Panc1 (cell line): ENCODE measurements around the gene TERT. TPM values are rescaled to one million over a fixed set of nuclear protein-coding genes. Genes with fewer than 3 reads are reported as not detected.

Experiments used
- ATAC-seq: fragments of 200-7000 bp; cut with Tn5 transposase; 2 replicates; pipeline ENCODE4 v1.9.1; 2020; ENCODE audit warnings: mild to moderate bottlenecking, moderate library complexity
- BruUV-seq: library from RNA; stranded (reverse); fragments of 400-500 nt; replicated peaks from 2 replicates; lab custom pipeline; 2021; lab: Mats Ljungman, UMichigan
- CTCF ChIA-PET: fragments of 300-600 bp; sonication (Branson Sonifier 250); formaldehyde crosslinking; loops from one replicate; lab custom pipeline; 2022; ENCODE audit warnings: antibody characterized with exemption; lab: Charles Lee
- POLR2A ChIA-PET: fragments of 300-600 bp; sonication (Branson Sonifier 250); formaldehyde crosslinking; loops from one replicate; lab custom pipeline; 2022; ENCODE audit warnings: antibody characterized with exemption; lab: Charles Lee
- DNase-seq: peaks from one replicate; pipeline ENCODE4 v3.0.0-alpha.2; 2010; ENCODE audit warnings: low read depth, low spot score
- H3K27ac ChIP-seq: 2 replicates; pipeline ENCODE4 v1.5.1; 2011; ENCODE audit warnings: mild to moderate bottlenecking, low read length, inconsistent platforms
- H3K27me3 ChIP-seq: fragments of 200-500 bp; sonication (Bioruptor generic); 2 replicates; pipeline ENCODE4 v1.6.0; 2014; ENCODE audit warnings: low read length, inconsistent platforms; ENCODE audit not compliant: control insufficient read depth, insufficient read depth
- H3K36me3 ChIP-seq: fragments of 200-500 bp; sonication (Bioruptor generic); 2 replicates; pipeline ENCODE4 v1.5.1; 2014; ENCODE audit warnings: inconsistent platforms, mild to moderate bottlenecking, low read length, moderate library complexity; ENCODE audit not compliant: control insufficient read depth, insufficient read depth
- H3K4me1 ChIP-seq: 2 replicates; pipeline ENCODE4 v1.5.1; 2011; ENCODE audit warnings: inconsistent platforms, mild to moderate bottlenecking, low read length, moderate library complexity; ENCODE audit not compliant: control insufficient read depth, insufficient read depth
- H3K4me3 ChIP-seq, 2 experiments: 2 replicates each; pipeline ENCODE4 v1.5.1; 2011 to 2012; ENCODE audit warnings: low read depth in 2 of 2, low read length in 2 of 2, mild to moderate bottlenecking in 2 of 2, inconsistent platforms in 1 of 2, moderate library complexity in 1 of 2
- H3K9me3 ChIP-seq: fragments of 200-500 bp; sonication (Bioruptor generic); 2 replicates; pipeline ENCODE4 v1.5.1; 2014; ENCODE audit warnings: low read depth, mild to moderate bottlenecking, inconsistent platforms, low read length, moderate library complexity; ENCODE audit not compliant: control insufficient read depth, insufficient read depth
- CTCF ChIP-seq: fragments of 450-650 bp; IDR thresholded peaks from 2 replicates; pipeline ENCODE4 v1.5.1; 2017; ENCODE audit warnings: mild to moderate bottlenecking
- POLR2AphosphoS5 ChIP-seq: IDR thresholded peaks from 2 replicates; pipeline ENCODE4 v1.6.1; 2012; ENCODE audit warnings: mild to moderate bottlenecking, low read depth, low read length, moderate library complexity
- REST ChIP-seq, 2 experiments: IDR thresholded peaks; 2 replicates each; pipeline ENCODE4 v1.6.1; 2011 to 2012; ENCODE audit warnings: low read depth in 2 of 2, control low read depth in 1 of 2, low read length in 1 of 2, mild to moderate bottlenecking in 1 of 2, moderate library complexity in 1 of 2; ENCODE audit not compliant: insufficient read depth in 1 of 2
- SIN3A ChIP-seq: IDR thresholded peaks from 2 replicates; pipeline ENCODE4 v1.6.1; 2012; ENCODE audit warnings: low read depth, mild to moderate bottlenecking, low read length, moderate library complexity, borderline replicate concordance; ENCODE audit not compliant: insufficient read depth
- TCF7L2 ChIP-seq: IDR thresholded peaks from 2 replicates; pipeline ENCODE4 v1.6.1; 2011; ENCODE audit warnings: mild to moderate bottlenecking, low read depth, low read length, inconsistent platforms
- in situ Hi-C: cut with HindIII; loops from 2 replicates; pipeline ENCODE4 v1.10.0; 2016; ENCODE audit warnings: low sequenced_read_pairs, low pct_unique_long_range_greater_than_20kb
- intact Hi-C: fragments of 100-400 bp; cut with micrococcal nuclease; formaldehyde crosslinking; loops from one replicate; pipeline ENCODE4 v1.10.0; 2022; ENCODE audit not compliant: unreplicated experiment
- total RNA-seq: library from RNA; stranded (reverse); gene quantifications from one replicate; pipeline ENCODE4 v1.2.1, GENCODE V29; 2021; ENCODE audit not compliant: unreplicated experiment

The TERT gene
- total RNA-seq, 1 experiment from 2014 or later = 8.9 TPM

- POLR2A ChIA-PET = no interaction called here
- Histone ChIP-seq H3K4me1 (no peaks in the 10 kb centered on the region), H3K9me3 (no peaks in the 10 kb centered on the region), H3K4me3 (no peak overlapping the region), H3K27ac (no peak overlapping the region), H3K36me3 (no peaks in the 10 kb centered on the region), H3K27me3 (no peaks in the 10 kb centered on the region; the same call in 1 of the 2 replicates)
- no peak for DNase-seq
- CTCF ChIA-PET = no interaction called here
- BruUV-seq = no TSS peak
- intact Hi-C loops = loop anchor here (10.0 kb wide), 1 partner anchor 79 kb away; no protein-coding TSS in a partner anchor
- no peak for TF ChIP-seq CTCF
- TF ChIP-seq POLR2AphosphoS5 = no peak
- no peak for TF ChIP-seq SIN3A
- no peak for TF ChIP-seq TCF7L2
- no peak for TF ChIP-seq REST (IDR thresholded peaks at IDR 0.05; ENCODE audit: insufficient read depth in 1 of 2, low read depth in 2 of 2, low read length in 1 of 2)
- in situ Hi-C loops = no loop called here
- ATAC-seq = no peak
These were observed 51.3 kb downstream of the TERT start for GRCh38 chr5:1243487-1244130.

GRCh38 chr5:1242733-1243486 lies 52.0 kb downstream of the TERT start:
- no TSS peak for BruUV-seq
- Histone ChIP-seq H3K27me3 (no peaks in the 10 kb centered on the region; the same call in 1 of the 2 replicates), H3K4me1 (no peaks in the 10 kb centered on the region), H3K27ac (no peak overlapping the region), H3K36me3 (no peaks in the 10 kb centered on the region), H3K9me3 (no peaks in the 10 kb centered on the region), H3K4me3 (no peak overlapping the region)
- in situ Hi-C loops (no loop called here), intact Hi-C loops (loop anchor here (10.0 kb wide), 1 partner anchor 78 kb away; no protein-coding TSS in a partner anchor)
- ChIA-PET CTCF (no interaction called here), POLR2A (no interaction called here)
- ATAC-seq (no peak), DNase-seq (no peak)
- TF ChIP-seq SIN3A = no peak
- TF ChIP-seq REST (IDR thresholded peaks at IDR 0.05; ENCODE audit: insufficient read depth in 1 of 2, low read depth in 2 of 2, low read length in 1 of 2) = no peak
- no peak for TF ChIP-seq CTCF
- no peak for TF ChIP-seq TCF7L2
- no peak for TF ChIP-seq POLR2AphosphoS5
